Stomach (tissue), 9 donors: Measurements from ENCODE around the gene PRRC2C. TPM values are rescaled to one million over a fixed set of nuclear protein-coding genes. Genes with fewer than 3 reads are reported as not detected.
"Not testable (repeated sequence)": the region's sequence is repeated elsewhere in the genome, so short reads cannot be mapped to it uniquely, and the experiment has no call there.

Experiments used
- DNase-seq, 2 donors: peaks; one replicate each; pipeline versions ENCODE4 v3.0.0 to v3.0.0-alpha.2; 2013 to 2019
- H3K27ac ChIP-seq, 5 donors: fragments of 200-600 bp in 4 of 5; sonication (generic) in 4 of 5; one replicate each; pipeline ENCODE4 v1.5.1; 2013 to 2019; ENCODE audit warnings: mild to moderate bottlenecking in 1 of 5, moderate library complexity in 1 of 5
- H3K27me3 ChIP-seq, 3 donors: fragments of 200-600 bp; sonication (generic); one replicate each; pipeline ENCODE4 v1.5.1; 2017 to 2019; ENCODE audit warnings: mixed run types in 1 of 3
- H3K36me3 ChIP-seq, 4 donors: fragments of 200-600 bp; sonication (generic); 1 replicate in 3 of 4; 2 replicates in 1 of 4; pipeline ENCODE4 v1.5.1; 2016 to 2019
- H3K4me1 ChIP-seq, 4 donors: fragments of 200-600 bp; sonication (generic); one replicate each; pipeline ENCODE4 v1.5.1; 2016 to 2019
- H3K4me3 ChIP-seq, 4 donors: fragments of 200-600 bp; sonication (generic) in 3 of 4; one replicate each; pipeline ENCODE4 v1.5.1; 2016 to 2019; ENCODE audit warnings: mild to moderate bottlenecking in 1 of 4
- H3K9me3 ChIP-seq, 4 donors: fragments of 200-600 bp; sonication (generic); one replicate each; pipeline ENCODE4 v1.5.1; 2016 to 2019
- EP300 ChIP-seq: sonication (generic); formaldehyde crosslinking; IDR thresholded peaks from one replicate; pipeline ENCODE4 v1.6.1; 2017; ENCODE audit warnings: antibody characterized with exemption
- POLR2A ChIP-seq, 4 donors: fragments of 450-650 bp; IDR thresholded peaks; one replicate each; pipeline ENCODE4 v1.6.1; 2016; ENCODE audit warnings: antibody characterized with exemption in 4 of 4, control low read depth in 2 of 4, mild to moderate bottlenecking in 1 of 4, moderate library complexity in 1 of 4
- POLR2AphosphoS5 ChIP-seq, 3 donors: sonication (generic); formaldehyde crosslinking; IDR thresholded peaks; one replicate each; pipeline ENCODE4 v1.6.1; 2016; ENCODE audit warnings: antibody characterized with exemption in 3 of 3
- WGBS, 5 donors: extraction: QIAGEN DNeasy Blood & Tissue Kit in 3 of 5; methylation state at CpG; one replicate each; pipeline versions ENCODE4 v1.1.5 to v1.1.7; 2013 to 2018; 5-methylcytosine and 5-hydroxymethylcytosine counted together
- intact Hi-C: fragments of 100-400 bp; cut with DNase I; formaldehyde crosslinking; loops from one replicate; pipeline ENCODE4 v1.15.1; 2023; ENCODE audit warnings: low total_unique reads
- polyA plus RNA-seq, 3 donors: library from polyadenylated mRNA; stranded (reverse); fragments of 200-250 nt; gene quantifications; one replicate each; pipeline ENCODE4 v1.2.3, GENCODE V29; 2013
- total RNA-seq, 5 donors: library from RNA; depleted of rRNA; stranded (reverse); fragments of >200 nt; gene quantifications; one replicate each; pipeline versions ENCODE4 v1.1.0 to v1.2.3, GENCODE V29; 2014 to 2016
- TF ChIP-seq, protein P1 (sequence below), 7 experiments: fragments of 450-650 bp in 4 of 7; fragments of 200-600 bp in 3 of 7; sonication (generic) in 3 of 7; IDR thresholded peaks; one replicate each; pipeline ENCODE4 v1.5.1; 2016 to 2019; ENCODE audit warnings: antibody characterized with exemption in 7 of 7, control low read depth in 2 of 7, mild to moderate bottlenecking in 1 of 7
- donor health status: healthy with polysubstance abuse.
- donor health status: Bipolar disorder and iron deficiency.
- donor health status: healthy.

Gene PRRC2C
- total and polyA plus RNA-seq, 8 donors, result 19.0 to 404 (median 75.8) TPM

DNA sequence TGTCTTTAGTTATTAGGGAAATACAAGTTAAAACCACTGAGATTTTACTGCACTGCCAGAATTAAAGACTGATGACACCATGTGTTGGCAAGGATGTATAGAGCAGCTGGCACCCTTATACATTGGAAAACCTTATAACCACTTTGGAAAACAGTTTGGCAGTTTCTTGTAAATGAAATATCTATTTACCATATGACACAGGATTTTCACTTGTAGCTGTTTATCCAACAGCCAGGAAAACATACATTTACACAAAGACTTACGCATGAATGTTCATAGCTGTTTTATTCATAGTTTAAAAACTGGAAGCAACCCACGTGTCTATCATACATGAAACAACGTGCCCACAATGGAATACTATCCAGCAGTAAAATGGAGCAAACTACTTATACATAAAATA, 45.3 kb downstream of the PRRC2C start:
- peaks cover 61 to 99% (median 97%) of the 10 kb centered on the region in 4 donors for H3K36me3 ChIP-seq
- H3K9me3 ChIP-seq, result no peaks in the 10 kb centered on the region
- no peaks in the 10 kb centered on the region for H3K27me3 ChIP-seq
- no peak for DNase-seq
- no peak overlapping the region for H3K4me3 ChIP-seq
- TF ChIP-seq POLR2AphosphoS5 (IDR thresholded peaks at IDR 0.05) (no peak), POLR2A (IDR thresholded peaks at IDR 0.05) (no peak), EP300 (no peak)
- TF ChIP-seq, protein P1, sequence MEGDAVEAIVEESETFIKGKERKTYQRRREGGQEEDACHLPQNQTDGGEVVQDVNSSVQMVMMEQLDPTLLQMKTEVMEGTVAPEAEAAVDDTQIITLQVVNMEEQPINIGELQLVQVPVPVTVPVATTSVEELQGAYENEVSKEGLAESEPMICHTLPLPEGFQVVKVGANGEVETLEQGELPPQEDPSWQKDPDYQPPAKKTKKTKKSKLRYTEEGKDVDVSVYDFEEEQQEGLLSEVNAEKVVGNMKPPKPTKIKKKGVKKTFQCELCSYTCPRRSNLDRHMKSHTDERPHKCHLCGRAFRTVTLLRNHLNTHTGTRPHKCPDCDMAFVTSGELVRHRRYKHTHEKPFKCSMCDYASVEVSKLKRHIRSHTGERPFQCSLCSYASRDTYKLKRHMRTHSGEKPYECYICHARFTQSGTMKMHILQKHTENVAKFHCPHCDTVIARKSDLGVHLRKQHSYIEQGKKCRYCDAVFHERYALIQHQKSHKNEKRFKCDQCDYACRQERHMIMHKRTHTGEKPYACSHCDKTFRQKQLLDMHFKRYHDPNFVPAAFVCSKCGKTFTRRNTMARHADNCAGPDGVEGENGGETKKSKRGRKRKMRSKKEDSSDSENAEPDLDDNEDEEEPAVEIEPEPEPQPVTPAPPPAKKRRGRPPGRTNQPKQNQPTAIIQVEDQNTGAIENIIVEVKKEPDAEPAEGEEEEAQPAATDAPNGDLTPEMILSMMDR (IDR thresholded peaks at IDR 0.05), result no peak
- WGBS, 5 donors, result 91 to 96% (median 92%) methylated on average over 3 of the region's 3 CpGs
- intact Hi-C loops, result no loop called here
- no peak overlapping the region for H3K27ac ChIP-seq
- no peaks in the 10 kb centered on the region for H3K4me1 ChIP-seq

DNA sequence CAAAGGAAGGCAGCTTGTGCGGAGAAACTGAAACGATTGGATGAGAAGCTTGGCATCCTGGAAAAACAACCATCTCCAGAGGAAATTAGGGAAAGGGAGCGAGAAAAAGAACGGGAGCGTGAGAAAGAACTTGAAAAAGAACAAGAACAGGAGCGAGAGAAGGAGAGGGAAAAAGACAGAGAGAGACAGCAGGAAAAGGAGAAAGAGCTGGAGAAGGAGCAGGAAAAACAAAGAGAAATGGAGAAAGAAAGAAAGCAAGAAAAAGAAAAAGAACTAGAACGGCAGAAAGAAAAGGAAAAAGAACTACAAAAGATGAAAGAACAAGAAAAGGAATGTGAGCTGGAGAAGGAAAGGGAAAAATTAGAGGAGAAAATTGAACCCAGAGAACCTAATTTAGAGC, 47.2 kb downstream of the PRRC2C start:
- TF ChIP-seq POLR2AphosphoS5 (IDR thresholded peaks at IDR 0.05), result no peak
- no peak for TF ChIP-seq EP300
- TF ChIP-seq, protein P1 (IDR thresholded peaks at IDR 0.05), result no peak
- TF ChIP-seq POLR2A (IDR thresholded peaks at IDR 0.05), result no peak
- H3K27me3 ChIP-seq, result no peaks in the 10 kb centered on the region
- H3K4me3 ChIP-seq, result no peak overlapping the region
- DNase-seq, result no peak
- intact Hi-C loops, result no loop called here
- H3K27ac ChIP-seq, result no peak overlapping the region
- H3K36me3 ChIP-seq, result peaks cover 55 to 100% (median 97%) of the 10 kb centered on the region in 4 donors
- H3K4me1 ChIP-seq, result no peaks in the 10 kb centered on the region
- 91 to 96% (median 95%) methylated on average over 7 of the region's 7 CpGs for WGBS, 5 donors
- no peaks in the 10 kb centered on the region for H3K9me3 ChIP-seq

DNA sequence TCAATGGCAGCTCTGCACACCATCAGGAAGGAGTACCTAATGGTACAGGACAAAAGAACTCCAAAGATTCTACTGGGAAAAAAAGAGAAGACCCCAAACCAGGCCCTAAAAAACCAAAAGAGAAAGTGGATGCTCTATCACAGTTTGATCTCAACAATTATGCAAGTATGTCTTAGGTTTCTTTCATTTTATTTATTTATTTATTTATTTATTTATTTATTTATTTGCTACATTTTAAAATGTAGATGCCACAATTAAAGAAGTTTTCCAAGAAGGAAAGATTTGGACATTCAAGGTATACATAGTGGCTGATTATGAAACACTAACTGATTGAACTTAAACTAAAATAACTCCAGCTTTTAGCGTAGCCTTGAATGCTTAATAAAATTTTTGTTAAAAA, 60.2 kb downstream of the PRRC2C start:
- WGBS, 5 donors, result 94 to 100% (median 98%) methylated on average over 1 of the region's 1 CpG
- intact Hi-C loops, result no loop called here
- H3K27ac ChIP-seq, result no peak overlapping the region
- H3K4me3 ChIP-seq, result no peak overlapping the region
- no peaks in the 10 kb centered on the region for H3K4me1 ChIP-seq
- DNase-seq, result no peak
- no peaks in the 10 kb centered on the region for H3K27me3 ChIP-seq
- H3K36me3 ChIP-seq, result peaks cover 50 to 98% (median 97%) of the 10 kb centered on the region in 4 donors
- no peak for TF ChIP-seq EP300
- H3K9me3 ChIP-seq, result no peaks in the 10 kb centered on the region

DNA sequence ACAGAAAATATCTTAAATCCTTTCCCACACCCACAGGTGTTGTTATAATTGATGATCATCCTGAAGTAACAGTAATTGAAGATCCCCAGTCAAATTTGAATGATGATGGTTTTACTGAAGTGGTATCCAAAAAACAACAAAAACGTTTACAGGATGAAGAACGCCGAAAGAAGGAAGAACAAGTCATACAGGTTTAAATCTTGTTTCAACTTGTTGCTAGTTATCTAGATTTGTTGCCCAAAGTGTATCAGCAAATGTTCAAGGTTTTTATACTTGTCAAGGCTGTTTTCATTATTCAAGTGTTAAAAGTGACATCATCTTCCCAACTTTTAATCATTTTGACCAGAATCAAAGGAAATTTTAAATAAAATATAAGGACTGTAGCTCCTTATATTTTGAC, 64.7 kb downstream of the PRRC2C start:
- H3K4me3 ChIP-seq, result no peak overlapping the region
- no peaks in the 10 kb centered on the region for H3K27me3 ChIP-seq
- no peaks in the 10 kb centered on the region for H3K4me1 ChIP-seq
- H3K36me3 ChIP-seq, result peaks cover 26 to 93% (median 90%) of the 10 kb centered on the region in 4 donors
- no peaks in the 10 kb centered on the region for H3K9me3 ChIP-seq
- no peak overlapping the region for H3K27ac ChIP-seq
- intact Hi-C loops, result no loop called here
- 80 to 92% (median 87%) methylated on average over 3 of the region's 3 CpGs for WGBS, 5 donors
- no peak for TF ChIP-seq POLR2A (IDR thresholded peaks at IDR 0.05)
- TF ChIP-seq EP300, result no peak
- TF ChIP-seq, protein P1 (IDR thresholded peaks at IDR 0.05), result no peak
- no peak for TF ChIP-seq POLR2AphosphoS5 (IDR thresholded peaks at IDR 0.05)
- no peak for DNase-seq

DNA sequence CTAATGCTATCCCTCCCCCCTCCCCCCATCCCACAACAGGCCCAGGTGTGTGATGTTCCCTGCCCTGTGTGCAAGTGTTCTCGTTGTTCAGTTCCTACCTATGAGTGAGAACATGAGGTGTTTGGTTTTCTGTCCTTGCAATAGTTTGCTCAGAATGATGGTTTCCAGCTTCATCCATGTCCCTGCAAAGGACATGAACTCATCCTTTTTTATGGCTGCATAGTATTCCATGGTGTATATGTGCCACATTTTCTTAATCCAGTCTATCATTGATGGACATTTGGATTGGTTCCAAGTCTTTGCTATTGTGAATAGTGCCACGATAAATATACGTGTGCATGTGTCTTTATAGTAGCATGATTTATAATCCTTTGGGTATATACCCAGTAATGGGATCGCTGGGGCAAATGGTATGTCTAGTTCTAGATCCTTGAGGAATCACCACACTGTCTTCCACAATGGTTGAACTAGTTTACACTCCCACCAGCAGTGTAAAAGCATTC, 65.3 kb downstream of the PRRC2C start:
- H3K27ac ChIP-seq, intact Hi-C loops, H3K4me3 ChIP-seq, H3K27me3 ChIP-seq, DNase-seq, H3K4me1 ChIP-seq, H3K9me3 ChIP-seq: not testable (repeated sequence)
- 91 to 99% (median 98%) methylated on average over 4 of the region's 4 CpGs for WGBS, 5 donors
- peaks cover 32 to 93% (median 90%) of the 10 kb centered on the region in 4 donors for H3K36me3 ChIP-seq

DNA sequence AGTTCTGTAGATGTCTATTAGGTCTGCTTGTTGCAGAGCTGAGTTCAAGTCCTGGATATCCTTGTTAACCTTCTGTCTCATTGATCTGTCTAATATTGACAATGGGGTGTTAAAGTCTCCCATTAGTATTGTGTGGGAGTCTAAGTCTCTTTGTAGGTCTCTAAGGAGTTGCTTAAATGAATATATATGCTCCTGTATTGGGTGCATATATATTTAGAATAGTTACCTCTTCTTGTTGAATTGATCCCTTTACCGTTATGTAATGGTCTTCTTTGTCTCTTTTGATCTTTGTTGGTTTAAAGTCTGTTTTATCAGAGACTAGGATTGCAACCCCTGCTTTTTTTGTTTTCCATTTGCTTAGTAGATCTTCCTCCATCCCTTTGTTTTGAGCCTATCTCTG, 68.6 kb downstream of the PRRC2C start:
- H3K27me3 ChIP-seq, H3K9me3 ChIP-seq, H3K4me1 ChIP-seq, H3K27ac ChIP-seq, H3K4me3 ChIP-seq, intact Hi-C loops, DNase-seq: not testable (repeated sequence)
- peaks cover 50 to 95% (median 91%) of the 10 kb centered on the region in 4 donors for H3K36me3 ChIP-seq
- 91 to 100% (median 97%) methylated on average over 1 of the region's 1 CpG for WGBS, 5 donors
